Neuronal stem cell (in vitro differentiated cells): Measurements from ENCODE around the gene SLC9A9.

Source experiments
- DNase-seq: peaks from one replicate; pipeline ENCODE4 v3.0.0-alpha.2; 2013; ENCODE audit warnings: low spot score
- H2AFZ ChIP-seq: one replicate; pipeline ENCODE4 v1.6.1; 2013; ENCODE audit warnings: mild to moderate bottlenecking, low read length, inconsistent platforms
- H2AK5ac ChIP-seq: 2 replicates; pipeline ENCODE4 v1.6.1; 2013; ENCODE audit warnings: low read depth, mild to moderate bottlenecking, inconsistent platforms, low read length, moderate library complexity, mixed read lengths
- H2BK120ac ChIP-seq: 2 replicates; pipeline ENCODE4 v1.6.1; 2013; ENCODE audit warnings: low read depth, mild to moderate bottlenecking, inconsistent platforms, low read length, moderate library complexity, mixed read lengths
- H2BK12ac ChIP-seq: one replicate; pipeline ENCODE4 v1.6.1; 2013; ENCODE audit warnings: low read length, inconsistent platforms
- H2BK15ac ChIP-seq: 2 replicates; pipeline ENCODE4 v1.6.1; 2013; ENCODE audit warnings: mild to moderate bottlenecking, low read length, inconsistent platforms, mixed read lengths
- H2BK5ac ChIP-seq: one replicate; pipeline ENCODE4 v1.6.1; 2013; ENCODE audit warnings: inconsistent platforms, mild to moderate bottlenecking, low read length, moderate library complexity
- H3K14ac ChIP-seq: one replicate; pipeline ENCODE4 v1.6.1; 2013; ENCODE audit warnings: low read length, inconsistent platforms
- H3K18ac ChIP-seq: 2 replicates; pipeline ENCODE4 v1.6.1; 2013; ENCODE audit warnings: low read length, inconsistent platforms
- H3K23ac ChIP-seq: 2 replicates; pipeline ENCODE4 v1.6.1; 2013; ENCODE audit warnings: low read depth, mild to moderate bottlenecking, mixed read lengths, low read length, inconsistent platforms; ENCODE audit not compliant: poor library complexity
- H3K27ac ChIP-seq: replicated peaks from 3 replicates; pipeline ENCODE4 v1.5.1; 2013; ENCODE audit warnings: low read length, inconsistent platforms
- H3K27me3 ChIP-seq, 3 experiments: 2 replicates each; pipeline ENCODE4 v1.6.1; 2013; ENCODE audit warnings: low read length in 3 of 3, mild to moderate bottlenecking in 2 of 3, inconsistent platforms in 1 of 3, low read depth in 1 of 3, mixed read lengths in 1 of 3, moderate library complexity in 1 of 3; ENCODE audit not compliant: control insufficient read depth in 3 of 3, insufficient read depth in 3 of 3
- H3K36me3 ChIP-seq, 2 donors: replicated peaks in 1 of 2; 2 replicates each; pipeline ENCODE4 v1.6.1; 2013; ENCODE audit warnings: low read length in 2 of 2; ENCODE audit not compliant: control insufficient read depth in 2 of 2, insufficient read depth in 2 of 2
- H3K4ac ChIP-seq: 2 replicates; pipeline ENCODE4 v1.6.1; 2013; ENCODE audit warnings: inconsistent platforms, mild to moderate bottlenecking, low read length, moderate library complexity
- H3K4me1 ChIP-seq, 2 donors: 1 replicate in 1 of 2; 2 replicates in 1 of 2; pipeline ENCODE4 v1.6.1; 2013; ENCODE audit warnings: low read length in 2 of 2, low read depth in 1 of 2; ENCODE audit not compliant: control insufficient read depth in 2 of 2, insufficient read depth in 1 of 2
- H3K4me2 ChIP-seq: one replicate; pipeline ENCODE4 v1.6.1; 2013; ENCODE audit warnings: mild to moderate bottlenecking, low read length, inconsistent platforms; ENCODE audit not compliant: insufficient read depth, poor library complexity, severe bottlenecking
- H3K4me3 ChIP-seq, 2 donors: 2 replicates each; pipeline ENCODE4 v1.5.1; 2013; ENCODE audit warnings: low read length in 2 of 2, mild to moderate bottlenecking in 2 of 2, inconsistent platforms in 1 of 2, moderate library complexity in 1 of 2
- H3K79me1 ChIP-seq: one replicate; pipeline ENCODE4 v1.6.1; 2013; ENCODE audit warnings: low read depth, mild to moderate bottlenecking, inconsistent platforms, low read length, moderate library complexity
- H3K9ac ChIP-seq: one replicate; pipeline ENCODE4 v1.6.1; 2013; ENCODE audit warnings: mild to moderate bottlenecking, low read depth, low read length, inconsistent platforms; ENCODE audit not compliant: poor library complexity
- H3K9me3 ChIP-seq, 2 donors: replicated peaks in 1 of 2; 2 replicates each; pipeline versions ENCODE3 to v1.6.1; 2013; ENCODE audit warnings: low read length in 2 of 2, mild to moderate bottlenecking in 2 of 2, inconsistent platforms in 1 of 2, low read depth in 1 of 2, mixed read lengths in 1 of 2, moderate library complexity in 1 of 2; ENCODE audit not compliant: control insufficient read depth in 2 of 2, insufficient read depth in 1 of 2
- H4K8ac ChIP-seq: one replicate; pipeline ENCODE4 v1.6.1; 2013; ENCODE audit warnings: low read depth, mild to moderate bottlenecking, inconsistent platforms, low read length, moderate library complexity
- H4K91ac ChIP-seq: one replicate; pipeline ENCODE4 v1.6.1; 2013; ENCODE audit warnings: low read length, low read depth, mild to moderate bottlenecking, inconsistent platforms; ENCODE audit not compliant: poor library complexity
- WGBS, 2 donors: extraction: QIAGEN DNeasy Blood & Tissue Kit; methylation state at CpG; one replicate each; pipeline ENCODE4 v1.1.7; 2013; ENCODE audit warnings: missing lambda C conversion rate in 2 of 2, mixed read lengths in 1 of 2; ENCODE audit not compliant: insufficient read length in 2 of 2, insufficient replicate concordance in 1 of 2; ENCODE audit errors: extremely low coverage in 2 of 2; 5-methylcytosine and 5-hydroxymethylcytosine counted together

Gene SLC9A9

DNA sequence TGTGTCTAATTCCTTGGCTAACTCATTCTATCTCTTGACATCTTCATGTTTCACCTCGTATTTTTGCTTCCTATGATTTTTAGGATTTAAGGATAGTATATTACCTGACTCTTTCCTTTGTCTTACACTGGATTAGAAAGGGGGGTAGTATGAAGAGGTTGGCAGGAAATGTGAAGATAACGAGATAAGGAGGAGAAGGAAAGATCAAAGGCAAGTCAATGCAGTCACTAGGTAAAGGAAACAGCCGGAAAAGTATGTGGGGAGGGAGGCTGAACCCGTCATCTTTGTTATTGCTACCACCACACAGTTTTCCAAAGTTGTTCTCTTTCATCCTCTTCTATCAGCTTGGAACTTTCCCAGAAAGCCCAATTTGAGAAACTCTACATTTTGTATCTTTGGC lies 90.6 kb downstream of the SLC9A9 start:
- Histone ChIP-seq H3K27ac (no peak overlapping the region), H3K4me1 (peaks cover 0 to 4% of the 10 kb centered on the region in 2 donors), H2BK15ac (no peak overlapping the region), H2BK120ac (no peak overlapping the region), H3K14ac (no peak overlapping the region), H3K4me3 (no peak overlapping the region), H3K23ac (no peak overlapping the region), H3K18ac (no peak overlapping the region), H4K91ac (no peak overlapping the region), H3K36me3 (no peaks in the 10 kb centered on the region), H2AFZ (no peak overlapping the region), H3K4ac (no peak overlapping the region), H2BK12ac (no peak overlapping the region), H3K9ac (no peak overlapping the region), H3K9me3 (no peaks in the 10 kb centered on the region), H3K27me3 (peaks cover 0 to 8% (median 0%) of the 10 kb centered on the region in 3 experiments), H3K4me2 (no peak overlapping the region), H2AK5ac (no peak overlapping the region), H2BK5ac (no peak overlapping the region), H3K79me1 (no peaks in the 10 kb centered on the region), H4K8ac (no peak overlapping the region)
- no peak for DNase-seq
- no CpG with 5 or more reads among the region's 4 CpGs for WGBS, 2 donors

DNA sequence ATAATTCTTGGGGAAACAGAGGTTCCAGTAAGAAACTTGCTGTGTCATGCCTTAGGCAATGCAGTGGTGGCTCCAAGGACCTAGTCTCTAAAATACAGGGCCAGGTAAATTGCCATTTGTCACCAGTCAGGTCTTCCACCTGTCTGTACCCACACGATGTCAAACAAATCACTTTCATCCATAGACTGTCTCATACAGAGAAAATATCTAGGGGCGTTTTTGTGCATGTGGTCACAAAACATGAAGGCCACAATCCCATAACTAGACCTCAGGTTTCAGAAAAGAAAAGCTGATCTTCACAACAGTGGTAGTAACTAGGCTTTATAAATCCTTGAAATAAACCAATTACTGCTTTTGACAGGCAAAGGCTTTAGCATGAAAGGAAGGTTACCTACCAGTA lies 92.3 kb downstream of the SLC9A9 start:
- Histone ChIP-seq H3K27me3 (peaks cover 0 to 8% (median 0%) of the 10 kb centered on the region in 3 experiments), H3K18ac (no peak overlapping the region), H4K91ac (no peak overlapping the region), H2BK5ac (no peak overlapping the region), H3K14ac (no peak overlapping the region), H3K36me3 (no peaks in the 10 kb centered on the region), H3K9ac (no peak overlapping the region), H2BK12ac (no peak overlapping the region), H3K4me3 (no peak overlapping the region), H2BK120ac (no peak overlapping the region), H3K4me2 (no peak overlapping the region), H2AFZ (no peak overlapping the region), H4K8ac (no peak overlapping the region), H2BK15ac (no peak overlapping the region), H3K27ac (no peak overlapping the region), H2AK5ac (no peak overlapping the region), H3K4me1 (peaks cover 0 to 5% of the 10 kb centered on the region in 2 donors), H3K23ac (no peak overlapping the region), H3K9me3 (no peaks in the 10 kb centered on the region), H3K4ac (no peak overlapping the region), H3K79me1 (no peaks in the 10 kb centered on the region)
- DNase-seq, result no peak
- no CpG with 5 or more reads among the region's 2 CpGs for WGBS, 2 donors

DNA sequence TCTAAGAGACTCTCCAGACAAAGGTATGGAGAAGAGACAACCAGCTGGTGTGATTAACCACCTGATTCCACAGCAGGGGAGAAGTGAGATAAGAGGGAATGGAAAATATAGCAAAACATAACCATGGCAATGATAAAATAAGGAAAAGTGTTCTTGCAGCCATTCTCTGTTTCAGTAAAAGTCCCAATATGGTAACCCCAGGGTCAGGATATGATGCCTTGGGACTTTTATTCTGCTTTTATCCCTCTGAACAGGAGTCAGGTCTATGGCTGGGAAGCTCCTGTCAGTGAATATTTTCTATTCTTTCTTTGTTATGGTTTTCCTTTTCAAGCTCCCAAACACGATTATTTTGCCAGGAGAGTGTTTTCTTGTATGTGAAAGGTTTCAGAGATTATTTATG lies 94.2 kb downstream of the SLC9A9 start:
- Histone ChIP-seq H2BK12ac (no peak overlapping the region), H3K4me1 (peaks cover 0 to 5% of the 10 kb centered on the region in 2 donors), H2AFZ (no peak overlapping the region), H2AK5ac (no peak overlapping the region), H3K27me3 (peaks cover 0 to 8% (median 0%) of the 10 kb centered on the region in 3 experiments), H3K79me1 (no peaks in the 10 kb centered on the region), H3K14ac (no peak overlapping the region), H2BK15ac (no peak overlapping the region), H3K36me3 (no peaks in the 10 kb centered on the region), H4K8ac (no peak overlapping the region), H3K9me3 (no peaks in the 10 kb centered on the region), H3K18ac (no peak overlapping the region), H3K4ac (no peak overlapping the region), H3K9ac (no peak overlapping the region), H2BK5ac (no peak overlapping the region), H4K91ac (no peak overlapping the region), H3K23ac (no peak overlapping the region), H3K27ac (no peak overlapping the region), H3K4me2 (no peak overlapping the region), H3K4me3 (no peak overlapping the region), H2BK120ac (no peak overlapping the region)
- WGBS, 2 donors, result no CpG with 5 or more reads among the region's 1 CpG
- DNase-seq, result no peak

DNA sequence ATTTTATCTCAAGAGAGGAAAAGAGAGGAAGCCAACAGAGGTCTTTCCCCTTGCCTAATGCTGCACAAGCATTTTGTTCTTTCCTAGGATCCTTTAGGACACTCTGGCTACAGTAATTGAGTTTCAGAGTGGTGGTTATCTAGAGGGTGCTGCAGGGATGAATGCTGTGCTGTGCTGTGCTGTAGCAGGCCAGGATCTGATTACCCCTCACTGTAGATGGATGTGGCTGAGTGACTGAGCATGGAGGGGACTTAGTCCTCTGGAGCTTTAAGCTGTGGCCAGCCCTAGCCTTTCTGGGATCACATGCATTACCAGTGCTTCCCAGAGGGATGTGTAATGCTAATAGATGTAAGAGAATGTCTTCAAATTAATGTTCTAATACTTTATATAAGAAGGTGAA lies 94.8 kb downstream of the SLC9A9 start:
- H3K79me1 ChIP-seq, result no peaks in the 10 kb centered on the region
- no peak overlapping the region for H2AK5ac ChIP-seq
- no peak overlapping the region for H2BK15ac ChIP-seq
- H3K27me3 ChIP-seq, result peaks cover 0 to 8% (median 0%) of the 10 kb centered on the region in 3 experiments
- H3K4me1 ChIP-seq, result peaks cover 0 to 5% of the 10 kb centered on the region in 2 donors
- H3K36me3 ChIP-seq, result no peaks in the 10 kb centered on the region
- no peak overlapping the region for H2BK5ac ChIP-seq
- no peak overlapping the region for H3K4ac ChIP-seq
- no peak overlapping the region for H3K27ac ChIP-seq
- no peak overlapping the region for H2AFZ ChIP-seq
- no peak overlapping the region for H3K9ac ChIP-seq
- H4K8ac ChIP-seq, result no peak overlapping the region
- no peak overlapping the region for H2BK12ac ChIP-seq
- H4K91ac ChIP-seq, result no peak overlapping the region
- H3K9me3 ChIP-seq, result no peaks in the 10 kb centered on the region
- H3K4me2 ChIP-seq, result no peak overlapping the region
- H3K14ac ChIP-seq, result no peak overlapping the region
- H3K18ac ChIP-seq, result no peak overlapping the region
- H2BK120ac ChIP-seq, result no peak overlapping the region
- no peak for DNase-seq
- no peak overlapping the region for H3K4me3 ChIP-seq
- H3K23ac ChIP-seq, result no peak overlapping the region
